Glutamatergic neuron (in vitro differentiated cells): Measurements from ENCODE around the gene ITCH. TPM values are rescaled to one million over a fixed set of nuclear protein-coding genes. Genes with fewer than 3 reads are reported as not detected.
"Not testable (repeated sequence)": the region's sequence is repeated elsewhere in the genome, so short reads cannot be mapped to it uniquely, and the experiment has no call there.

Experiments used
- DNase-seq: peaks from one replicate; pipeline ENCODE4 v3.0.0; 2022
- H3K27ac Mint-ChIP-seq: one replicate; pipeline ENCODE4 v1.8.0; 2020; ENCODE audit warnings: mild to moderate bottlenecking, mixed read lengths, inconsistent platforms; ENCODE audit not compliant: unreplicated experiment
- H3K27me3 Mint-ChIP-seq: one replicate; pipeline ENCODE4 v1.8.0; 2020; ENCODE audit warnings: mild to moderate bottlenecking, moderate library complexity, mixed read lengths, inconsistent platforms; ENCODE audit not compliant: unreplicated experiment
- H3K36me3 Mint-ChIP-seq: one replicate; pipeline ENCODE4 v1.8.0; 2020; ENCODE audit warnings: mild to moderate bottlenecking, mixed read lengths, inconsistent platforms; ENCODE audit not compliant: unreplicated experiment
- H3K4me1 Mint-ChIP-seq: one replicate; pipeline ENCODE4 v1.8.0; 2020; ENCODE audit warnings: mild to moderate bottlenecking, low read depth, mixed read lengths, inconsistent platforms; ENCODE audit not compliant: unreplicated experiment
- H3K4me3 Mint-ChIP-seq: one replicate; pipeline ENCODE4 v1.8.0; 2020; ENCODE audit warnings: mild to moderate bottlenecking, mixed read lengths, inconsistent platforms; ENCODE audit not compliant: unreplicated experiment
- H3K9me3 Mint-ChIP-seq: one replicate; pipeline ENCODE4 v1.8.0; 2020; ENCODE audit warnings: mild to moderate bottlenecking, moderate library complexity, mixed read lengths, inconsistent platforms; ENCODE audit not compliant: unreplicated experiment
- total RNA-seq: library from RNA; stranded (reverse); fragmentation: NEBNext Ultra II Directional; extraction: Animal tissue kit (Norgen Biotek cat#: 25700); gene quantifications from one replicate; pipeline ENCODE4 v1.2.1, GENCODE V29; 2021; ENCODE audit not compliant: unreplicated experiment
- TF ChIP-seq, protein P1 (sequence below): fragments of 200-600 bp; sonication (generic); IDR thresholded peaks from one replicate; pipeline ENCODE4 v1.5.0; 2021; ENCODE audit not compliant: partially characterized antibody, unreplicated experiment

ITCH gene
- total RNA-seq, 1 donor from 2014 or later, result 59.4 TPM

DNA sequence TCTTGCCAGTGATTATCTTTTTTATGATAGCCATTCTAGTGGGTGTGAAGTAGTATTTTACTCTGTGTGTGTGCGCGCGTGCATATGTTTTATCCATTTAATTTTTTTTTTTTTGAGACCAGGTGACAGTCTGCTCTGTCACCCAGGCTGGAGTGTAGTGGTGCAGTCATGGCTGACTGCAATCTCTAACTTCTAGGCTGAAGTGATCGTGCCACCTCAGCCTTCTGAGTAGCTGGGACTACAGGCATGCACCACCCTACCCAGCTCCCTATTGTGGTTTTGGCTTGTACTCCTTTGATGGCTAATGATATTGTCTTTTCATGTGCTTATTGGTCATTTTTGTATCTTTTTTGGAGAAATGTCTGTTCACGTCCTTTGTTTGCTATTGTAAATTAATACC, 33.3 kb downstream of the ITCH start:
- H3K4me1 Mint-ChIP-seq, result peaks cover 5% of the 10 kb centered on the region
- TF ChIP-seq, protein P1, sequence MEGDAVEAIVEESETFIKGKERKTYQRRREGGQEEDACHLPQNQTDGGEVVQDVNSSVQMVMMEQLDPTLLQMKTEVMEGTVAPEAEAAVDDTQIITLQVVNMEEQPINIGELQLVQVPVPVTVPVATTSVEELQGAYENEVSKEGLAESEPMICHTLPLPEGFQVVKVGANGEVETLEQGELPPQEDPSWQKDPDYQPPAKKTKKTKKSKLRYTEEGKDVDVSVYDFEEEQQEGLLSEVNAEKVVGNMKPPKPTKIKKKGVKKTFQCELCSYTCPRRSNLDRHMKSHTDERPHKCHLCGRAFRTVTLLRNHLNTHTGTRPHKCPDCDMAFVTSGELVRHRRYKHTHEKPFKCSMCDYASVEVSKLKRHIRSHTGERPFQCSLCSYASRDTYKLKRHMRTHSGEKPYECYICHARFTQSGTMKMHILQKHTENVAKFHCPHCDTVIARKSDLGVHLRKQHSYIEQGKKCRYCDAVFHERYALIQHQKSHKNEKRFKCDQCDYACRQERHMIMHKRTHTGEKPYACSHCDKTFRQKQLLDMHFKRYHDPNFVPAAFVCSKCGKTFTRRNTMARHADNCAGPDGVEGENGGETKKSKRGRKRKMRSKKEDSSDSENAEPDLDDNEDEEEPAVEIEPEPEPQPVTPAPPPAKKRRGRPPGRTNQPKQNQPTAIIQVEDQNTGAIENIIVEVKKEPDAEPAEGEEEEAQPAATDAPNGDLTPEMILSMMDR, result no peak
- no peaks in the 10 kb centered on the region for H3K36me3 Mint-ChIP-seq
- H3K4me3 Mint-ChIP-seq, result no peak overlapping the region
- H3K27ac Mint-ChIP-seq, result no peak overlapping the region
- no peak for DNase-seq
- H3K9me3 Mint-ChIP-seq, result peaks cover 1% of the 10 kb centered on the region
- H3K27me3 Mint-ChIP-seq, result no peaks in the 10 kb centered on the region

DNA sequence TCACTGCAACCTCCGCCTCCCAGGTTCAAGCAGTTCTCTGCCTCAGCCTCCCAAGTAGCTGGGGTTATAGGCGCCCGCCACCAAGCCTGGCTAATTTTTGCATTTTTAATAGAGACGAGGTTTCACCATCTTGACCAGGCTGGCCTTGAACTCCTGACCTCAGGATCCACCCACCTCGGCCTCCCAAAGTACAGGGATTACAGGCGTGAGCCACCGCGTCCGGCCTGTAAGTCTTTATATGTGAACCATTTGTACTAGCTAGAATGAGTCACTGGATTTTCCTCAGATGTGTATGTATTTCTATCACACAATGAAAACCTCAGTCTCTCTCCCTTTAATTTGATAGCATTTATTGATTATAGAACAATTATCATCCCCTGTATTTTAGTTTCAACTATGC, 34.0 kb downstream of the ITCH start:
- Mint-ChIP-seq H3K36me3 (no peaks in the 10 kb centered on the region), H3K4me3 (no peak overlapping the region), H3K27ac (no peak overlapping the region), H3K9me3 (peaks cover 1% of the 10 kb centered on the region), H3K4me1 (peaks cover 5% of the 10 kb centered on the region), H3K27me3 (no peaks in the 10 kb centered on the region)
- TF ChIP-seq, protein P1, result no peak
- no peak for DNase-seq

DNA sequence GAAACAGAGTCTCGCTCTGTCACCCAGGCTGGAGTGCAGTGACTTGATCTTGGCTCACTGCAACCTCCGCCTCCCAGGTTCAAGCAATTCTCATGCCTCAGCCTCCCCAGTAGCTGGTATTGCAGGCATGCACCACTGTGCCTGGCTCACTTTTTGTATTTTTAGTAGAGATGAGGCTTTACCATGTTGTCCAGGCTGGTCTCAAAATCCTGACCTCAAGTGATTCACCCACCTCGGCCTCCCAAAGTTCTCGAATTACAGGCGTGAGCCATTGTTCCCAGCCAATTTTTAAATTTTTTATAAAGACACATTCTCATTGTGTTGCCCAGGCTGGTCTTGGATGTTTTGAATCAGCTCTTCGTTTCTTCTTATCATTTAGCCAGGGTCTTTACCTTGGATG, 37.7 kb downstream of the ITCH start:
- not testable (repeated sequence) for DNase-seq, H3K36me3 Mint-ChIP-seq, H3K27ac Mint-ChIP-seq, H3K4me1 Mint-ChIP-seq, H3K9me3 Mint-ChIP-seq, H3K4me3 Mint-ChIP-seq, H3K27me3 Mint-ChIP-seq

DNA sequence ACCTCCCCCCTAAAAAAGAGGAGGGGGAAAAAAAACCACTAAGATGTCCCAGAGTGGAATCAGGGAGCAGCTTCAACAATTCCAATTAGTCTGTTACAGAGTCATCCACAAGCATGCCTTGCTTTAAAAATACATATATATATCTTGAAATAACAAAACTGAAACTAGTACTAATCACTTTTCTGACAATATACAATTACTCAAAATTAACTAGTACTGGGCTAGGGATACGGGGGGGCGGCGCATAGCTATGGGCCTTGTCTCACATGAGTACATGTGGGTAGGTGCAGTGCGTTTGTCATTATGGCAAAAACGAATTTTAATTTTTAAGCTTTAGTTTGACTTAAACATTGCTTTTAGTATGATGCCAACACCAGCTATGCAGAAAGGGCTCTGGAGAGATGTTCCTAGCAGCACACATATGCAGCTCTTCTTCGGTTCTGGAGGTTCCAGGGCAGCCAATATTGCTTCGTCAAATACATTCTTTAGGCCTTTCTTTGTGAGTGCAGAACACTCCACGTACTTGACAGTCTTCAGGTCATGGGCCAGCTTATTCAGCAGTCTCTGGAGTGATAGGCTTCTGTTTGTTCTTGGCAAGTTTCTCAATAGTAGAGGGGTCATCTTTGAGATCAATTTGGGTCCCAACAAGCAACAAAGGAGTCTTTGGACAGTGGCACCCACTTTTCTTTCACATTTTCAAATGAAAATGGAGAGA, 38.8 kb downstream of the ITCH start:
- Mint-ChIP-seq H3K36me3 (no peaks in the 10 kb centered on the region), H3K4me3 (no peak overlapping the region), H3K9me3 (no peaks in the 10 kb centered on the region), H3K27ac (no peak overlapping the region), H3K27me3 (no peaks in the 10 kb centered on the region), H3K4me1 (peaks cover 5% of the 10 kb centered on the region)
- no peak for DNase-seq
- TF ChIP-seq, protein P1, result no peak

DNA sequence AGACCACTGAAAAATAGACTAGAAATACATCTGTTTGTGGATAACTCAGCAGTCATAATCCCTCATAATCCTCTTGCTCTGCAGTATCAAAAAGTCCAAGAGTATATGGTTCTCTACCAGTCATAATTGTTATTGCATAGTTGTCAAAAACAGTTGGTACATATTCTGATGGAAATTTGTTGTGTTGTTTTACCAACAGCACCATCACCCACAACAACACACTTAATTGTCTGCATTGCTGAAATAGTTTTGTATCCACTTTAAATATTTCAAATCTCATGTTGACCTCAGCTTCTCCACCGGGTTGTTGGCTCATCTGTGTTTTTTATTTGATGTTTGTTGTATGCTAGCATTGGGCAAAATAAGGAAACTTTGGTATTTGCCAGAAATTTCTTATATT, 39.4 kb downstream of the ITCH start:
- TF ChIP-seq, protein P1, result no peak
- DNase-seq, result no peak
- Mint-ChIP-seq H3K4me1 (peaks cover 5% of the 10 kb centered on the region), H3K27me3 (peaks cover under 1% of the 10 kb centered on the region), H3K9me3 (no peaks in the 10 kb centered on the region), H3K27ac (no peak overlapping the region), H3K36me3 (no peaks in the 10 kb centered on the region), H3K4me3 (no peak overlapping the region)
